C4-2B (cell line): ENCODE measurements around the gene GALNS.

ENCODE experiments used
- H3K27ac ChIP-seq: fragments of 450-650 bp; 2 replicates; pipeline ENCODE4 v1.5.1; 2017
- CTCF ChIP-seq: fragments of 450-650 bp; conservative IDR thresholded peaks from 2 replicates; pipeline ENCODE4 v1.5.1; 2017; ENCODE audit warnings: mild to moderate bottlenecking
- ZFX ChIP-seq: fragments of 450-650 bp; IDR thresholded peaks from 2 replicates; pipeline ENCODE4 v1.6.1; 2017

Gene GALNS

GRCh38 chr16:88807142-88807625 lies 49.6 kb downstream of the GALNS start:
- 0 out of 2 replicates have a peak overlapping the region, but pooled peaks have one; percentile 1 for H3K27ac ChIP-seq
- no peak for TF ChIP-seq CTCF
- no peak for TF ChIP-seq ZFX

GRCh38 chr16:88806491-88807111 lies 50.1 kb downstream of the GALNS start:
- TF ChIP-seq CTCF = no peak
- TF ChIP-seq ZFX = no peak
- H3K27ac ChIP-seq = 0 out of 2 replicates have a peak overlapping the region, but pooled peaks have one; percentile 1

DNA sequence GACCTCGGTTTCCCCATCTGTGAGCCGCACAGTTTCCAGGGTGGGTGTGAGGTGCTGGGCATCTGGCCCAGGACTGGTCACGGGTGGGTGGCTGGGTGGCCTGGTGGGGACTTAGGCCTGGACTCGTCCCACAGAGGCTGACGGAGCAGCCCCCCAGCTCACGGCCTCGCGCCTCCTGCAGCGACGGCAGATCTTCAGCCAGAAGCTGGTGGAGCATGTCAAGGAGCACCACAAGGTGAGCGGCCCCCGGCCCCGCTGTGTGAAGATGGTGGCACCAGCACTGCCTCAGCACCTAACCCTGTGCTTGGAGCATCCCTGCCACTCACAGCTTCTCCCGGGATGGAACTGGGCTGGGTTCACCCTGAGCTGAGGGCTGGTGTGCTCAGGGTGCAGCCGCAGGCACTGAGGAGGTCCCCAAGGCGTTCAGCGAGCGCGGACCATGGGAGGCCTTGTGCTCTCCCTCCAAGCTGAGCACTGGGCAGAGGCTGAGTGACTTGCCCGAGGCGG lies 50.8 kb downstream of the GALNS start:
- no peak overlapping the region for H3K27ac ChIP-seq
- TF ChIP-seq ZFX (no peak), CTCF (no peak)

- TF ChIP-seq ZFX = no peak
- TF ChIP-seq CTCF = no peak
- H3K27ac ChIP-seq = peak overlapping the region; percentile 93
These were observed 51.4 kb downstream of the GALNS start for GRCh38 chr16:88805340-88805715.

- TF ChIP-seq CTCF (no peak), ZFX (no peak)
- peak overlapping the region; percentile 93 for H3K27ac ChIP-seq
These were observed 52.0 kb downstream of the GALNS start for GRCh38 chr16:88804552-88805339.

DNA sequence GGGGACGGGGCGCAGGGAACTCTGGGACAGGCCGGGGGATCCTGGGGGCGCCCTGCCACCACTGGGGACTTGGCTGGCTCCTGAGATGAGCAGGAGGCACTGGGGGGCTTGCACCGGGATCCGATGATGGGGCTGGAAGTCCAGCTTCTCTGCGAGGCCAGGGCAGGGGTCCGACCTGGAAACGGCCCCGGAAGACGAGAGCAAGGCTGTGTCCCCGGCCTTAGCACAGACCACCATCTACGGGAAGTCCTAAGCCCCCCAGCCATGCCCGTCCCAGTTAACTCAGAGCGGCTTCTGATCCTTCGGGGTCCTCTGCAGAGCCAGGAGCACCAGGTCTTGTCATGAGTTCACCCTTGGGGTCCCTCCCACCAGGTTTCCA lies 52.6 kb downstream of the GALNS start:
- H3K27ac ChIP-seq = peak overlapping the region; percentile 93
- no peak for TF ChIP-seq ZFX
- no peak for TF ChIP-seq CTCF

- H3K27ac ChIP-seq = peak within 1 kb of the TSS; percentile 93
- no peak; the same call in 1 of the 2 replicates for TF ChIP-seq ZFX
- no peak for TF ChIP-seq CTCF
These were observed 53.3 kb downstream of the GALNS start, which contains the start of gene CDT1 for GRCh38 chr16:88803264-88803987. Gene CDT1 (plus strand): TSS chr16:88803789. CDS start chr16:88803832, 43 bp downstream.
